GM18907 (cell line): ENCODE data around the gene ACACA.

ENCODE experiments used
- ATAC-seq: cut with Tn5 transposase; IDR thresholded peaks from one replicate; pipeline ENCODE4 v1.9.1; 2021; ENCODE audit warnings: mild to moderate bottlenecking, moderate library complexity; ENCODE audit not compliant: unreplicated experiment

Gene ACACA

GRCh38 chr17:37399265-37399803, 7.3 kb downstream of the ACACA start:
- ATAC-seq = no peak

GRCh38 chr17:37393352-37393751, 13.3 kb downstream of the ACACA start:
- no peak for ATAC-seq

- peak; percentile 55 for ATAC-seq
Observed at GRCh38 chr17:37392024-37392590, 14.5 kb downstream of the ACACA start.

GRCh38 chr17:37391146-37391545, 15.5 kb downstream of the ACACA start:
- ATAC-seq = no peak

- ATAC-seq = no peak
Observed at GRCh38 chr17:37389160-37389559, 17.5 kb downstream of the ACACA start.

- no peak for ATAC-seq
Observed at GRCh38 chr17:37388266-37388665, 18.4 kb downstream of the ACACA start.

- no peak for ATAC-seq
Observed at GRCh38 chr17:37386462-37386861, 20.2 kb downstream of the ACACA start.

- ATAC-seq = no peak
Observed at GRCh38 chr17:37385474-37385990, 21.1 kb downstream of the ACACA start.

- no peak for ATAC-seq
Observed at GRCh38 chr17:37384560-37385149, 22.0 kb downstream of the ACACA start.

GRCh38 chr17:37382056-37382455, 24.6 kb downstream of the ACACA start:
- no peak for ATAC-seq

- no peak for ATAC-seq
Observed at GRCh38 chr17:37375706-37376105, 30.9 kb downstream of the ACACA start, which contains the start of gene C17orf78. Gene C17orf78 (plus strand): TSS chr17:37375985. CDS start chr17:37376093, 108 bp downstream.

- ATAC-seq = peak; percentile 71
Observed at GRCh38 chr17:37373530-37374159, 33.0 kb downstream of the ACACA start.

GRCh38 chr17:37368577-37368976, 38.1 kb downstream of the ACACA start:
- no peak for ATAC-seq

GRCh38 chr17:37365589-37365988, 41.0 kb downstream of the ACACA start:
- no peak for ATAC-seq

GRCh38 chr17:37361543-37361942, 45.1 kb downstream of the ACACA start:
- no peak for ATAC-seq

GRCh38 chr17:37360632-37361031, 46.0 kb downstream of the ACACA start:
- no peak for ATAC-seq

- no peak for ATAC-seq
Observed at GRCh38 chr17:37359682-37360188, 46.9 kb downstream of the ACACA start.

GRCh38 chr17:37358830-37359681, 47.6 kb downstream of the ACACA start:
- peak; percentile 90 for ATAC-seq

- peak; percentile 25 for ATAC-seq
Observed at GRCh38 chr17:37358098-37358829, 48.4 kb downstream of the ACACA start.
